Endometrial microvascular endothelial cells (primary cell): ENCODE results near the gene CYP11A1. TPM values are rescaled to one million over a fixed set of nuclear protein-coding genes. Genes with fewer than 3 reads are reported as not detected.

Experiments
- in situ Hi-C: cut with HindIII; loops from 2 replicates; pipeline ENCODE4 v1.10.0; 2017; ENCODE audit warnings: low sequenced_read_pairs, low pct_unique_long_range_greater_than_20kb; ENCODE audit errors: inconsistent ontology term
- total RNA-seq: library from RNA; depleted of rRNA; stranded (reverse); fragments of >200 nt; gene quantifications from one replicate; pipeline ENCODE4 v1.2.3, GENCODE V29; 2015; ENCODE audit errors: inconsistent ontology term

CYP11A1 gene
- total RNA-seq, 1 donor from 2014 or later: not detected

DNA sequence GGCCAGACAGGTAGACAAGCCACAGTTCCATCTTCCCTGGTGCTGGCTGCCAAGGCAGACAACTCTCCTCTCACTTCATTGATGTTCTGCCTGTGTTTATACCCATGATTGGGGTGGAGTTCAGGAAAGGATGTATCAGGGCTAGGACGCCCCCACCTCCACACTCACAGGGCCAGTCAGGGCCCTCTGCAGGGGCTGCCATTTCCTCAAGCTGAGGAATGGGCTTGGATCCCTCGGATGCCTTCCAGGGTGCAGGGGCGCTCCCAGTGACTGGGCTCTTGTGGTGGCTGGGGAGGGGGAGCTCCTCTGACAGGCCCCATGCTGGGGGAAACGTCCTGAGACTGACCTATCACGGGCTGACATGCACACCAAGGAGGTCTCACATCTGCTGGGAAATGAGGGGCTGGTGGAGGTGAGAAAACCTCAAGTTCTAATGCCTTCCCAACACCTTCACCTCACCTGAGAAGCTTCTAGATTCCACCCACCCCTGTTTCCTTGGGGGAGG is 34.9 kb upstream of the CYP11A1 start:
- in situ Hi-C loops: no loop called here

DNA sequence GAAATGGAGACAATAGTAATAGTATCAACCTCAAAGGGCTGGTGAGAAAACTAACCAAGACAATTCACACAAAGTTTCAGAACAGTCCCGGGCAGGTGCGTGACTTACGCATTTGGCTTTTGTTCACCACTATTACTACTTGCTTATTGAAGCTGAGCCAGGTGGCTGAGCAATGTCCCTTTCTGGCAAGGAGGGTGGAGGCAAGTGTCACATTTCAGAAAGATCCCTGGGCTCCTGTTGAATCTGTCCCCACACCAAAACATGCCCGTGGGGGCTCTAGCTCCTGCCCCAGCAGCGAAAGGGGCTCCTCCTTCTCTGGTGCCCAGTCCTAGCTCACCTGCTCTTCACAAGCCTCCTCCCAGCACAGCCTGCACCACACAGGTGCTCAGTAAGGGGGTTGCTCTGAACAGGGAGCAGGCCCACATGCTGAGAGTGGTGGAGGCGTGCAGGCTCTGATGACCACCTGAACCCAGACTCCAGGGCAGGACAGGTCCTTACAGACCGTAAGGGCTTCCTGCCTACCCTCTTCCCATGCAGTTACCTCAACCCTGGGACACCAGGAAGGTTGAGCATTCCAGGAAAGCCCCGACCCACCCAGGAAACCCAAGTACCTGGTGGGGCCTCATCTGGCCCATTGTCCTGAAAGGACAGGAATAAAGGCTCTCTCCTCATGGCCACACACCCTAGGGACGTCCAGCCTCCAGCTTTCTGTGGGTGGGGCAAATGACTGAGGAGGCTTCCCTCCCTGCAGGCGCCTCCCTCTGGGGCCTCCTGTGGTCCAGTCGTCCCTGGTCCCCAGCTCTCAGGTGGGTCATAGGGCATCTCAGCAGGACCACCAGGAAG is 33.7 kb upstream of the CYP11A1 start:
- in situ Hi-C loops: no loop called here

DNA sequence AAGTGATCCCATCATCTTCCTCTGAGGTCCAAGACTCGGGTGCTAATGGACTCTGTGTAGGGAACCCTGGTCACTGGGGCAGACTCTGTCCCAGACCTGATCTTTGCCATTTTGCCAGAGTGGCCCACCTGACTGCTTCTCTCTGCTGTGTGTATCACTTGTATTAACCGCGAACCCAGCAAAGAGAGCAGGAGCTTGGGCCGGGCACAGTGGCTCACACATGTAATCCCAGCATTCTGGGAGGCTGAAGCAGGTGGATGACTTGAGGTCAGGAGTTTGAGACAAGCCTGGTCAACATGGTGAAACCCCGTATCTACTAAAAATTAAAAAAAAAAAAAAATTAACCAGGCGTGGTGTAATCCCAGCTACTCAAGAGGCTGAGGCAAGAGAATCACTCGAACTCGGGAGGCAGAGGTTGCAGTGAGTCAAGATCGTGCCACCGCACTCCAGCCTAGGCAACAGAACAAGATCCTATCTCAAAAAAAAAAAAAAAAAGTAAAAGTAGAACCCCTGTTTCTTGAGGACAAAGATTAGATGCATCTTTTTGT is 32.9 kb upstream of the CYP11A1 start:
- in situ Hi-C loops: no loop called here

DNA sequence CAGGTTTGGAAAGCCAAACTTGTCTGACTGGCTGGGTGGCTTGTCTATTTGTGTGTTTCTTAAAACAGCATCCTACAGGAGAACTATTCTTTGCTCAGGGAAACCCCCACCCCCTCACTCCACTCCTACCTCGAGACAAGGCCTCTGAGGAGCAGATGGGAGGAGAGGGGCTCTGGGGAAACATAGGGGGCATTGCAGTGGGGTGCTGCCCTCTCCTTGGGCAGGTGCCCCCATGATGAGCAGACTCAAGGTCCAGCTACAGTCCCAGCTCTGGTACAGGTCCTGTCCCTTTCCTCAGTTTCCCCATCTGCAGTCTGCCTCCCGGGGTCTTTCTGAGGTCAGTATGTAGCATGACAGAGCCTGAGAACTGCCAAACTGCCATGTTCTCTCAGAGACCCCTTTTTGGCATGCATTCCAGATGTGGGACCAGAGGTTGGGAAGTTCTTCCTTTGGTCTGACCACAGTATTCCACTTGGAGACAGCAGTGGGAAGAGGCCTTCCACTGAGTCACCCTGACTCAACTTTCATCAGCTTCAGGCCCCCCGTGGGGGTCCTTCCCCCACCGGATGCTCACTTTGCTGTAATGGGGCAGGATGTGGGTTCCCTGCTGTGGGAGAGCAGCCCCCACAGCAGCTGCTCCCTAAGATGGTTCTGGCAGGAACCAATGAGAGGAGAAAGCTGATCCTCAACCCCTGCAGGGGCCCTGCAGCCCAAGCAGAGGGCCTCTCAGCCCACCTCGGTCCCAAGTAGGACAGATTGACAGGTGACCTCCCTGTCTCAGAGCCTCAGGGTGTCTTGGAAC is 32.3 kb upstream of the CYP11A1 start:
- in situ Hi-C loops: no loop called here

DNA sequence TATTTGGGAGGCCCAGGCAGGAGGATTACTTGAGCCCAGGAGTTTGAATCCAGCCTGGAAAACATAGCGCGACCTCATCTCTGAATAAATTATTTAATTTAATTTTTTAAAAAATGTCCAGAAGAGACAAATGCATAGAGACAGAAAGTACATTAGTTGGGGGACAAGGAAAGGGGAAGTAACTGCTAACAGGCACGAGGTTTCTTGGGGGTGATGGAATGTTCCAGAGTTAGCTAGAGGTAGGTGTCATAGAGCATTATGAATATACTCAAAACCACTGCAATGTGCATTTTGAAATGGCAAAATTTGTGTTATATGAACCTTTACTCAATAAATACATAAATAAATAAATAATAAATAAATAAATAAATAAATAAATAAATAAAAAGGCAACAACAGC is 31.7 kb upstream of the CYP11A1 start:
- in situ Hi-C loops: no loop called here

DNA sequence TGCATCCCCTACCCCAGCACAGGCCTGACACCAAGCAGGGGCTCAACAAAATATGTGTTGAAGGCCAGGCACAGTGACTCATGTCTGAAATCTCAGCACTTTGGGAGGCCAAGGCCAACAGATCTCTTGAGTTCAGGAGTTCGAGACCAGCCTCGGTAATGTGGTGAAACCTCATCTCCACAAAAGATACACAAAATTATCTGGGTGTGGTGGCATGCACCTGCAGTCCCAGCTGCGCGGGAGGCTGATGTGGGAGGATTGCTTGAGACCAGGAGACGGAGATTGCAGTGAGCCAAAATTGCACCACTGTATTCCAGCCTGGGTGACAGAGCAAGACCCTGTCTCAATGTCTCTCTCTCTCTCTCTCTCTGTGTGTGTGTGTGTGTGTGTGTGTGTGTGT is 30.7 kb upstream of the CYP11A1 start:
- in situ Hi-C loops: no loop called here

DNA sequence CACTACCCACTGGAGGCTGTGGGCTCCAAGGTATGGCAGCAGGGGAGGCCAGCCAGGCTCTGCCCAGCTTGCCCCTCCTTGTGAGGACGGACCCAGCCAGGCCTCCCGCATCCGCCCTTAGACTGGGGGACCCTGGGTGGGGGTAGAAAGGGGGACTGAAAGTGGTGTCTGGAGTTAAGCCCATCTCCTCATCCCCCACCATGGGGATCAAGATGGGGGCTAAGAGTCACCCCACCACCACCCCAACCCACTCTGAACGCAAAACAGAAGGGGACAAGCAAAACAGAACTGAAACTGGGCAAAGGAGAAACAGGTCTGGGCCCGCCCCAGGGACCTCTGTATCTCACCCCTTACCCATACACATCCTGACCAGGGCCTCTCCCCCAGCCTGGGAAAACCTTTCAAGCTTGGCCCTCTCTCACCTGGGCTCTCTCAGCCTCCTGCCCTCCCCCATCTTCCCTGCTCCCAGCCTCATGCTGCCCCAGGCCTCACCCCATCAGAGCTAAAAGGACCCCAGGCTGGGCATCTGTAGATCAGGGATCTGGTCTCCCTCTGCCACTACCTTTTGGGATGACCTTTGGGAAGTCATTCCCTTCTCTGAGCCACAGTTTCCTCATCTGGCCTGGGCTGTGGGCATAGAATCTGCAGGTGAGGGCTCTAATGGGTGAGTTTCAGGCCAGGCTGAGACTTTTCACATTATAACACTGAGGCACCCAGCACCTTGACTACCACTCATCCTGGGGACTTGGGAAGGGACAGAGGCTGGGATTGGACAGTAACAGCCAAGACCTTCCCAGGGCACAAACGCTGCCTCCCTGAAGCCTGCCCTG is 30.0 kb upstream of the CYP11A1 start:
- in situ Hi-C loops: no loop called here

DNA sequence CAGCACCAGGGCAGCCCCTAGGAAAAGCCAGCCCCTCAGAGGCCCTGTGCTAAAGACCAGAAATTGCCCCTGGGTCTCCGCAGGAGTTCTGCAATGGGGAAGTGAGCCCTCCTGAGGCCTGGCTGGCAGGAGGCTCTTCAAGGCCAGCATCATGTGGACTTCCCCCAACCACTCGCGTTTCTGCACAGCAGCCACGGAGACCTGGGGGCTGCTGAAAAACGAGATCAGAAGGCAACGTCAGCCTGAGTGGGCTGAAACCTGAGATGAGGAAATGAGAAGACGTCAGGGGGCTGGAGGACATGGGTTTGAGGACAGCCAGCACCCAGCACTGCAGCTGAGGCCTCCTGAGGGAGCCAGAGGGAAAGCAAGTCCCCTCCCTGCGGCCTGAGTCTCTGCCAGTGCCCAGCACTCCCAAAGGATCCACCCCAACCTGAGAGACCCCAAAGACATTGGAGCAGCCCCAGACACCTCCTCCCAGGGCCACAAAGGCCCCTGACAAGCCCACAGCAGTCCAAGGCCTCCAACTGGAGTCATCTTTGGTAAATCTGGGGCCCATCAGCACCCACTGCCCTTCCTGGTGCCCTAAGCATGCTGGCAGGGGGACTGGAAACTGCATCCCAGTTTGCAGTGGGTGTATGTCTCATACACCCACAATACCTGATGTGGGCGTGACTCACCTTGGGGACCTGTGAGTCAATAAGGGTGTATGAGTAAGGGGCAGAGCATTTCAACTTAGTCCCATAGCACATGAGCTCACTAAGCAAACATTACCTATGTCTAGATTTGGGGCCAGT is 29.2 kb upstream of the CYP11A1 start:
- in situ Hi-C loops: no loop called here

DNA sequence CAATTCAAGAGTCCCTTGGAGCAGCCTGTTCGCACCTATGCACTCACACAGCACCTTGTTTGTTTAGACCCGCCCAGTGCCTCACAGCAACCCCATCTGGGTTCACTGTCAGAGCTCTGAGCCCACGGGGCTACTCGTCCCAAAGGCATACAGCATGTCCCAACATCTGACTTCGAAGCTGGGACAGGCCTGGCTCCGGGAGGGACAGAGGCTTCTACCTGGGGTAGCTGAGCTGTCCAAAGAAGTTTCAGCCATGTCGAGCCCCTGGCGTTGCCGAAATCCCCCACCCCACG is 28.6 kb upstream of the CYP11A1 start:
- in situ Hi-C loops: no loop called here

DNA sequence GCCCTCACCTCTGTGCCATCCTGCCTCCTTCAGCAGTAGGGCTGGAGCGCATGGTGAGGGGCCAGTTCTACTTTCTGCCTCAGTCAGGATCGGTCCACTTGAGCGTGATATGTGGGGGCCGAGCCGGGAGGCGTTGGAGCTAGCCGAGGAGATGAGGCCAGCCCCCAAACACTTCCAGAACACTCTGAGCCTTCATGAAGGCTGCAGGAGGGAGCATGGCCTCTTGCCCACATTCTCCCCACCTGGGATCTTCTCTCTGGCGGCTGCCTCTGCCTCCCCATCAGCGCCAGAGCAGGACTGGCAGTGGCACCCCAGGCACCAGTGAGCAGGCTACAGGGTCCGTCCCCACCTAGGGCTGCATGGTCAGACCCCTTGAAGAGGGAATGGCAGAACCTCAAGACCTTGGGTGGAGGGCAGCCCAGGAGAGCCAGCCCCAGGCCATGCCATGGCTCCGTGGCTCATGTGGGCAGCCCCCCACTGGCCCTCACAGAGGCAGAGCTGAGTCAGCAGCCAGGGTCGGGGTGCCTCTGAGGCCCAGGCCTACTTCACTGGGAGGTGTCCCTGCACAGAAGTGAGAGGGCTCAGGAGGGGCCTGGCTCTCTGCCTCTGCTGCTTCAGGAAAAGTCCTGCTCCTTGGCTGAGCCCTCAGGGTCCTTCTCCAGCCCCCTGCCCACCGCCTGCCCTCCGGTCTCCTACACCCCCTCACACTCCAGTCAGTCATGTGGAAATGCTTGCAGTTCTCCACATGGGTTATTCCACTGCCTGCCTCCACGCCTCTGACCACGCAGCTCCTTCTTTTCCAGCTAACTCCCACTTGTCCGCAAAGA is 28.1 kb upstream of the CYP11A1 start:
- in situ Hi-C loops: no loop called here

DNA sequence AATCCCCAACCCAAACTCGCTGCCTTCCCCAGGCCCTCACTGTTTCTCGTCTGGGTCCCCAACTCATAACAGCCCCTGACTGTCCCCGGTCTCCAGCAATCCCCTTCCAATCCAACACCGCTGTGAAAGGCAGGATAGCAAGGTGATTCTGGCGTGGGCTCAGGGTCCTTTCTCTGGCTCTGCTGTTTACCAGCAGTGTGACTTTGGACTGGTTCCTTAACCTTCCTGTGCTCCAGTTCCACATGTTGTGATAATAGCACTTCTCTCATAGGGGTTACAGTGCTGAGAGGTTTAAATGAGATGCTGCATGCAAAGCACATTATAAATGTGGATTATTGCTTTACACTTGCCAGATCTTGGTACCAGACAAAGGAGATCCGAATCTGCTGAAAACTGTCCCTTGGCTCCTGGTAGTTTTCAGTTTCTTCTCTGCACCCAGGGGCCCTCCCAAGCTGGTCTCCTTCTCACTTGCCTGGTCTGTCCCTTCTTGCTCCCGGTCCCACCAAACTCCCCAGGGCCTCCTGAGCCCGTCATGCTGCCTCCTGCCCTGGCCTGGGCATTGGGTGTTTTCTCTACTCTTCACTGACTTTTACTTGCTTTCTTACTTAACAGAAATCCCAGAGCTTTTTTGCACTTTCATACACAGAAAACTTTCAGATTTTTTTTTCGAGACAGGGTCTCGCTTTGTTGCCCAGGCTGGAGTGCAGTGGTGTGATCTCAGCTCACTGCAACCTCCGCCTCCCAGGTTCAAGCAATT is 26.8 kb upstream of the CYP11A1 start:
- in situ Hi-C loops: no loop called here

DNA sequence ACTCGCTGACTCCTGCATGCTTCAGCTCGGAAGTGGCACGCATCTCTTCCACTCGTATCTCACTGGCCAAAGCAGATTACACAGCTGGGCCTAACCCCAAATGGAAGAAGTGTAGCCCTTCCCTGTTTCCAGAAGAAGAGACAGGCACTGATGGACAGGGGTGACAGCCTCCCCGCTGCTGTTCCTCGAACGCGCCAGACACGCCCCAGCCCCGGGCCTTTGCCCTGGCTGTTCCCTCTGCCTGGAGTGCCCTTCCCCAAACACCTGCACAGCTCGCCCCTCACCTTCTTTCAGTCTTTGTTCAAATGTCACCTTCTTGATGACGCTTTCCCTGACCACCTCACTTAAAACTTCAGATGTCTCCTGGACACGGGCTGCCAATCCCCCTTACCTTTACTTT is 26.0 kb upstream of the CYP11A1 start:
- in situ Hi-C loops: no loop called here

DNA sequence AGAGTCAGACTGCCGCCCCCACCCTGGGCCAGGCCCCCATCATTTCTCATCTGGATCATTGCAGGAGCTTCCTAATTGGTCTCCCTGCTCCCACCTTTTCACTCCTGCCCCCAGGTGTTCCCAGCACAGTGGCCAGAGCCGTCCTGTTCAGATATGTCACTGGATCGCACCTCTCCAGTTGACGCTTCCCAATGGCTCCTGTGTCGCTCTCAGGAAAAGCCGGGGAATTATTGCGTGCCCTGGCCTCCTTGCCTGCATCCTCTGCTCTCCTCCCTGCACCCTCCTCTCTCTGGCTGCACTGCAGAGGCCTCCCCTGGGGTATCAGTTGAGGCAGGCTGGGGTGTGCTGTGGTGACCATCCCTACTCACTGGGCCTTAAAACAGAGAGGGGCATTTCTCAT is 25.5 kb upstream of the CYP11A1 start:
- in situ Hi-C loops: no loop called here

DNA sequence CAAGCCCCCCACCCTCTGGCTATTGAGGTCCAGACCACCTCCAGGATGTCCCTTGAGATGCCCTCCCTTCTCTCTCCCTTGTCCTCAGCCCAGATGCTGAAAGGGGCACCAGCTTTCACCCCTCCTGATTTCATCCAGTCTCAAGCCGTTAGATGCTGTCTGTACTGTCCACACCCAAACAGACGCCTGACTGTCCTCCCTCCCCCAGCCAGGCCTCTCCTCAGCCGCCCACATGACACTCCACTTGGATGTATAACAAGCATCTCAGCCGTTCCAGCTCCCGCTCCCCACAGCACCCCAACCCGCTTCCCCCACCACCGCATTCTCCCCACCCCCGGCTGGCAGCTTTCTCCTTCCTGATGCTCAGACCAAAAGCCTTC is 25.0 kb upstream of the CYP11A1 start:
- in situ Hi-C loops: no loop called here

DNA sequence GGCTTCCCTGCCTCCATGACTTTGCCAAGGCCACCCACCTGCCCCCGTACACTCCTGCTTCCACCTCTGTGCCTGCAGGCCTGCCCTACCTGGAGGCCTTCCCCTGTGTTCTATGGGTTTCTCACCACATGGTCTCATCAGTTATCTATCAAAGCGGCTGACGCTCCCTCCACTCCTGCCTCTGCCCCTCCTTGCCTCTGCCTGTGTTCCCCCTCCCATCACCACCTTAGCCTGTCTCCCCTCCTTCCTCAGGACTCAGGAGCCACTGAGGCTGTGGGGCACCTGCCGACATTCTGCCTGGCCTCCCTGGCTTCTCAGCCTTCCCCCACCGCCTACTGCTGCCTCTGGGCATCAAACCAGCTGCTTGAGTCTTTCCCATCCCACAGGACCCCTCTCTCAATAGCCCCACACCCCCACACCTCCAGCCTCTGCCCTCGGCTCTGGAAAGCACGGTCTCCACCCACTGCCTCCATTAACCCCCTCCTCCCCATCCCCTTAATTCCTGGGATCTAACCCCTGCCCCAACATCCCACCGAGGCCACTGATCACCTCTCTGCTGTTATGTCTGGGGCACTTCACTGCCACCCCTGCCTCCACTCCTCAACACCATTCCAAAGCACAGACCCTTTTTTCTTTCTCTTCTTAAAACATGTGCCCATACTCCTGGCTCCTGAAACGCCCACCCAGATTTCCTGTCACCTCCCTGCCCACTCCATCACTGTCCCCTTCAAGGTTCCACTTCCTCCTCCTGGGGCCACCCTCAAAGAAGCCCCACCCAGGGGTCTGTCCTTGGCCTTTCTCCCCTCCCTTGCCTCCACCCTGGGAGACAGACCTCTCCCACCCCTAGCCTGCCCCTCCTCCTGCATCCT is 24.4 kb upstream of the CYP11A1 start:
- in situ Hi-C loops: no loop called here

DNA sequence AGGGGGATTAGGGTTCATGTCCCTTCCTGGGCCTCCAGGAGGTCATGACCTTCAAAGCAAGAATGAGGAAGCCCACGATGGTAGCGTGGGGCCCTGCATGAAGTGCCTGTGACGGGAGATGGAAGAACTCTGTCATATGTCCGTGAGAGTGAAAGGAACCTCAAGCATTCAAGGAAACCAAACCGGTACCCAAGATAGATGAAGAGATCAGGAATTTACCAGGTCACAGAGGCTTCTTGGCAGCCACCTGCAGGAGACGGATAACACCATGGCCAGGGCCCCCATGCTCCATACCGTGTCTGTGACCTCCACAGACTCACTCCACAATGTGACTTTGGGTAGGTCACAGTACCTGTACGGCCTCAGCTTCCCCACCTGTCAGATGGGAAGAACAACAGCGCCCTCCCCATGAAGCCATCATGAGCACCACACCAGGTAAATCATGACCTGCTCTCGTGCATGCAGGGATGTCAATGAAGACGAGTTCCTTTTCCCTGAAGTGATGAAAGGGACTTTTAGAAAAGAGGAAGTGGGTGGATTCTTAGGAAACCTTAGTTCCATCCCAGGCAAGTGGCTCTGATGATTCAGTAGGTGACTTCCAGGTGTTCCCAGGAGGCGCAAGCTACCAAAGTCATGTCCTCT is 23.3 kb upstream of the CYP11A1 start:
- in situ Hi-C loops: no loop called here
